PC-3 (cell line): ENCODE data around the gene CDK14. TPM values are rescaled to one million over a fixed set of nuclear protein-coding genes. Genes with fewer than 3 reads are reported as not detected.

ENCODE experiments used
- ATAC-seq: fragments of 200-7000 bp; cut with Tn5 transposase; 2 replicates; pipeline ENCODE4 v1.9.1; 2020; ENCODE audit warnings: mild to moderate bottlenecking, moderate library complexity
- BruUV-seq: library from RNA; stranded (reverse); fragments of 400-500 nt; replicated peaks from 2 replicates; lab custom pipeline; 2021; lab: Mats Ljungman, UMichigan
- CTCF ChIA-PET: fragments of 300-600 bp; sonication (Branson Sonifier 250); formaldehyde crosslinking; loops from one replicate; lab custom pipeline; 2022; ENCODE audit warnings: antibody characterized with exemption; lab: Charles Lee
- POLR2A ChIA-PET: fragments of 300-600 bp; sonication (Branson Sonifier 250); formaldehyde crosslinking; loops from one replicate; lab custom pipeline; 2022; ENCODE audit warnings: antibody characterized with exemption; ENCODE audit not compliant: unreplicated experiment; lab: Charles Lee
- DNase-seq: peaks from one replicate; pipeline ENCODE4 v3.0.0-alpha.2; 2015
- H2AFZ ChIP-seq: fragments of 300-600 bp; sonication (generic); 2 replicates; pipeline ENCODE4 v1.6.0; 2016; ENCODE audit warnings: antibody characterized with exemption, low read length
- H3F3A ChIP-seq: fragments of 300-600 bp; sonication (generic); one replicate; pipeline ENCODE4 v1.6.0; 2017; ENCODE audit warnings: antibody characterized with exemption, low read length, control low read depth, mild to moderate bottlenecking; ENCODE audit not compliant: unreplicated experiment
- H3K27ac ChIP-seq: fragments of 300-600 bp; sonication (generic); 2 replicates; pipeline ENCODE4 v1.5.1; 2016; ENCODE audit warnings: mild to moderate bottlenecking, low read length
- H3K27me3 ChIP-seq: fragments of 300-600 bp; sonication (generic); 2 replicates; pipeline ENCODE4 v1.6.1; 2016; ENCODE audit warnings: low read length, mixed read lengths
- H3K36me3 ChIP-seq: fragments of 300-600 bp; sonication (generic); 2 replicates; pipeline ENCODE4 v1.6.1; 2016; ENCODE audit warnings: low read depth, mixed run types, low read length, mixed read lengths
- H3K4me1 ChIP-seq: fragments of 300-600 bp; sonication (generic); 2 replicates; pipeline ENCODE4 v1.5.1; 2016; ENCODE audit warnings: low read length; ENCODE audit not compliant: insufficient read depth
- H3K4me2 ChIP-seq: fragments of 300-600 bp; sonication (generic); 2 replicates; pipeline ENCODE4 v1.6.0; 2016; ENCODE audit warnings: low read length
- H3K4me3 ChIP-seq: fragments of 300-600 bp; sonication (generic); 2 replicates; pipeline ENCODE4 v1.5.1; 2016; ENCODE audit warnings: mild to moderate bottlenecking, low read length, mixed read lengths
- H3K79me2 ChIP-seq: fragments of 300-600 bp; sonication (generic); 2 replicates; pipeline ENCODE4 v1.6.1; 2017; ENCODE audit warnings: low read length, mixed read lengths
- H3K9ac ChIP-seq: fragments of 300-600 bp; sonication (generic); 2 replicates; pipeline ENCODE4 v1.6.0; 2016; ENCODE audit warnings: mild to moderate bottlenecking, low read length
- H3K9me2 ChIP-seq: fragments of 300-600 bp; sonication (generic); replicated peaks from 2 replicates; pipeline ENCODE4 v1.6.1; 2016; ENCODE audit warnings: mixed run types, low read length, mixed read lengths
- H3K9me3 ChIP-seq: fragments of 300-600 bp; sonication (generic); 2 replicates; pipeline ENCODE4 v1.6.1; 2016; ENCODE audit warnings: low read length, mixed read lengths
- H4K20me1 ChIP-seq: fragments of 300-600 bp; sonication (generic); 2 replicates; pipeline ENCODE4 v1.6.1; 2016; ENCODE audit warnings: low read length, mixed read lengths
- EZH2 ChIP-seq: fragments of 300-600 bp; sonication (generic); IDR thresholded peaks from one replicate; pipeline ENCODE4 v1.6.1; 2017; ENCODE audit warnings: antibody characterized with exemption, mild to moderate bottlenecking, low read length; ENCODE audit not compliant: unreplicated experiment
- EZH2phosphoT487 ChIP-seq: fragments of 300-600 bp; sonication (generic); IDR thresholded peaks from 2 replicates; pipeline ENCODE4 v1.6.1; 2018; ENCODE audit warnings: mild to moderate bottlenecking, antibody characterized with exemption, low read length, borderline replicate concordance
- intact Hi-C: fragments of 100-400 bp; cut with micrococcal nuclease; formaldehyde crosslinking; loops from 2 replicates; pipeline ENCODE4 v1.9.0; 2023
- total RNA-seq: library from RNA; depleted of rRNA; stranded (reverse); fragments of >200 nt; gene quantifications from 2 replicates; pipeline ENCODE4 v1.2.3, GENCODE V29; 2014
- TF ChIP-seq, protein P1 (sequence below): fragments of 300-600 bp; sonication (generic); conservative IDR thresholded peaks from 2 replicates; pipeline ENCODE4 v1.5.1; 2017; ENCODE audit warnings: antibody characterized with exemption, low read depth, mild to moderate bottlenecking, low read length

The CDK14 gene
- total RNA-seq, 1 experiment from 2014 or later = 8.2 TPM

DNA sequence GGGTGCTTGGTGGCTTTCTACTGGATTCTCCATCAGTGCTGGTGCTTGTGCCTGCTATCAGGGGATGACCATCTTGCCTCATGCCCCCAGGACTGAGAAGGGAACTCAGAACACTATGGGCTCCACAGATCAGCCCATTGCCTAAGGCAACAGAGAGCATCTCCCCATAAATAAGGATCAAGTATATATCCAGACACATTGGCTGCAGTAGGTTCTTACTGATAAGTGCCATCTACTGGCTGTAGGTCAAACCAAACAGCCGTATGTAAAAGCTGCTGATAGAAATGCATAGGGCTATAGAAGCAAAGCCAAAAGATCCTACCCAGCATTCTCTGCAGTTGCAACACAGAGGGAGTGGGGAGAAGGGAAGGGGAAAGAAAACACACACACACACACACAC lies 153.7 kb downstream of the CDK14 start:
- Histone ChIP-seq H3K9me2 (no peaks in the 10 kb centered on the region), H4K20me1 (no peaks in the 10 kb centered on the region), H3K9ac (no peak overlapping the region), H3K27me3 (no peaks in the 10 kb centered on the region), H3K36me3 (no peaks in the 10 kb centered on the region), H3K4me3 (no peak overlapping the region), H3K4me1 (0 out of 2 replicates have a peak, but pooled peaks cover 5% of the 10 kb centered on the region), H3K27ac (no peak overlapping the region), H2AFZ (no peak overlapping the region), H3K4me2 (no peak overlapping the region), H3K79me2 (no peaks in the 10 kb centered on the region), H3K9me3 (no peaks in the 10 kb centered on the region), H3F3A (no peaks in the 10 kb centered on the region)
- intact Hi-C loops = loop anchor here (10.0 kb wide), 1 partner anchor 295 kb away; no protein-coding TSS in a partner anchor
- TF ChIP-seq, protein P1, sequence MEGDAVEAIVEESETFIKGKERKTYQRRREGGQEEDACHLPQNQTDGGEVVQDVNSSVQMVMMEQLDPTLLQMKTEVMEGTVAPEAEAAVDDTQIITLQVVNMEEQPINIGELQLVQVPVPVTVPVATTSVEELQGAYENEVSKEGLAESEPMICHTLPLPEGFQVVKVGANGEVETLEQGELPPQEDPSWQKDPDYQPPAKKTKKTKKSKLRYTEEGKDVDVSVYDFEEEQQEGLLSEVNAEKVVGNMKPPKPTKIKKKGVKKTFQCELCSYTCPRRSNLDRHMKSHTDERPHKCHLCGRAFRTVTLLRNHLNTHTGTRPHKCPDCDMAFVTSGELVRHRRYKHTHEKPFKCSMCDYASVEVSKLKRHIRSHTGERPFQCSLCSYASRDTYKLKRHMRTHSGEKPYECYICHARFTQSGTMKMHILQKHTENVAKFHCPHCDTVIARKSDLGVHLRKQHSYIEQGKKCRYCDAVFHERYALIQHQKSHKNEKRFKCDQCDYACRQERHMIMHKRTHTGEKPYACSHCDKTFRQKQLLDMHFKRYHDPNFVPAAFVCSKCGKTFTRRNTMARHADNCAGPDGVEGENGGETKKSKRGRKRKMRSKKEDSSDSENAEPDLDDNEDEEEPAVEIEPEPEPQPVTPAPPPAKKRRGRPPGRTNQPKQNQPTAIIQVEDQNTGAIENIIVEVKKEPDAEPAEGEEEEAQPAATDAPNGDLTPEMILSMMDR = peak; percentile 47
- no peak for TF ChIP-seq EZH2phosphoT487
- BruUV-seq = no TSS peak
- peak; percentile 60 for ATAC-seq
- peak; percentile 27 for DNase-seq
- CTCF ChIA-PET = no interaction called here
- POLR2A ChIA-PET = no interaction called here

DNA sequence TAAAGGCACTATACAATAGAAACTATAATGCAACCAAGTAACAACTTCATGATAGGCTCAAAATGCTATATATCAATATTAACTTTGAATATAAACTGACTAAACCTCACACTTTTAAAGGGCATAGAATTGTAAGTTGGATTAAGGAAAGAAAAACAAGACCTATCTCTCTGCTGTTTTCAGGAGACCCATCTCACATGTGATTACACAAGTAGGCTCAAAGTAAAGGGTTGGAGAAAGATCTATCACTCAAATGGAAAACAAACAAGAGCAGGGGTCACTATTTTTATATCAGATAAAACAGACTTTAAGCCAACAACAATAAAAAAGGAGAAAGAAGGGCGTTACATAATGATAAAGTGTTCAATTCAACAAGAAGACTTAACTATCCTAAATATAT lies 155.5 kb downstream of the CDK14 start:
- BruUV-seq = no TSS peak
- ChIA-PET CTCF (no interaction called here), POLR2A (no interaction called here)

DNA sequence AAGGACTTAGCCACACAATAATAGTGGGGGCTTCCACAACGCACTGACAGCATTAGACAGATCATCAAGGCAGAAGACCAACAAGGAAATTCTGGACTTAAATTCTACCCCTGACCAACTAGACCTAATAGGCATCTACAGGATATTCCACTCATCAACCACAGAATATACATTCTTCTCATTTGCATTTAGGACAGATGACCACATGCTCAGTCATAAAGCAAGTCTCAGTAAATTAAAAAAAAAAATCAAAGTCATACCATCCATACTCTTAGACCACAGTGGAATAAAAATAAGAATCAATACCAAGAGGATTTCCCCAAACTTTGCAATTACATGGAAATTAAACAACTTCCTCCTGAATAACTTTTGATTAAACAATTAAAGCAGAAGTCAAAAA lies 155.9 kb downstream of the CDK14 start:
- no peak overlapping the region for H2AFZ ChIP-seq
- no peaks in the 10 kb centered on the region for H3F3A ChIP-seq
- peaks cover 11% of the 10 kb centered on the region; the same call in 1 of the 2 replicates for H3K4me1 ChIP-seq
- no peak overlapping the region for H3K9ac ChIP-seq
- BruUV-seq = no TSS peak
- H3K9me2 ChIP-seq = no peaks in the 10 kb centered on the region
- H3K79me2 ChIP-seq = no peaks in the 10 kb centered on the region
- H3K4me3 ChIP-seq = no peak overlapping the region
- H3K9me3 ChIP-seq = no peaks in the 10 kb centered on the region
- no peak for TF ChIP-seq EZH2
- TF ChIP-seq EZH2phosphoT487 = no peak
- TF ChIP-seq, protein P1 = no peak
- no peaks in the 10 kb centered on the region for H3K27me3 ChIP-seq
- no peak overlapping the region for H3K27ac ChIP-seq
- ATAC-seq (no peak), DNase-seq (no peak)
- POLR2A ChIA-PET = no interaction called here
- CTCF ChIA-PET = no interaction called here
- no peaks in the 10 kb centered on the region for H3K36me3 ChIP-seq
- no peak overlapping the region for H3K4me2 ChIP-seq
- no peaks in the 10 kb centered on the region for H4K20me1 ChIP-seq
- intact Hi-C loops = no loop called here

More for the DNA sequence above, 155.5 kb downstream of the CDK14 start:
- Histone ChIP-seq H3K27ac (no peak overlapping the region), H3K36me3 (no peaks in the 10 kb centered on the region), H3K27me3 (no peaks in the 10 kb centered on the region), H2AFZ (no peak overlapping the region), H4K20me1 (no peaks in the 10 kb centered on the region), H3F3A (no peaks in the 10 kb centered on the region), H3K4me1 (0 out of 2 replicates have a peak, but pooled peaks cover 6% of the 10 kb centered on the region), H3K9me3 (no peaks in the 10 kb centered on the region), H3K79me2 (no peaks in the 10 kb centered on the region), H3K9me2 (no peaks in the 10 kb centered on the region), H3K4me2 (no peak overlapping the region), H3K4me3 (no peak overlapping the region), H3K9ac (no peak overlapping the region)
- ATAC-seq (no peak), DNase-seq (no peak)
- TF ChIP-seq EZH2phosphoT487 (no peak), EZH2 (no peak)
- TF ChIP-seq, protein P1 = no peak
- intact Hi-C loops = no loop called here
